22Rv1 (cell line): ENCODE measurements around the gene CAMKMT.

Source experiments
- ZFX ChIP-seq: fragments of 450-650 bp; IDR thresholded peaks from 2 replicates; pipeline ENCODE4 v1.6.1; 2017; ENCODE audit warnings: antibody characterized with exemption, borderline replicate concordance
- TF ChIP-seq, protein P1 (sequence below): fragments of 450-650 bp; IDR thresholded peaks from 2 replicates; pipeline ENCODE4 v1.5.1; 2017; ENCODE audit warnings: mild to moderate bottlenecking

DNA sequence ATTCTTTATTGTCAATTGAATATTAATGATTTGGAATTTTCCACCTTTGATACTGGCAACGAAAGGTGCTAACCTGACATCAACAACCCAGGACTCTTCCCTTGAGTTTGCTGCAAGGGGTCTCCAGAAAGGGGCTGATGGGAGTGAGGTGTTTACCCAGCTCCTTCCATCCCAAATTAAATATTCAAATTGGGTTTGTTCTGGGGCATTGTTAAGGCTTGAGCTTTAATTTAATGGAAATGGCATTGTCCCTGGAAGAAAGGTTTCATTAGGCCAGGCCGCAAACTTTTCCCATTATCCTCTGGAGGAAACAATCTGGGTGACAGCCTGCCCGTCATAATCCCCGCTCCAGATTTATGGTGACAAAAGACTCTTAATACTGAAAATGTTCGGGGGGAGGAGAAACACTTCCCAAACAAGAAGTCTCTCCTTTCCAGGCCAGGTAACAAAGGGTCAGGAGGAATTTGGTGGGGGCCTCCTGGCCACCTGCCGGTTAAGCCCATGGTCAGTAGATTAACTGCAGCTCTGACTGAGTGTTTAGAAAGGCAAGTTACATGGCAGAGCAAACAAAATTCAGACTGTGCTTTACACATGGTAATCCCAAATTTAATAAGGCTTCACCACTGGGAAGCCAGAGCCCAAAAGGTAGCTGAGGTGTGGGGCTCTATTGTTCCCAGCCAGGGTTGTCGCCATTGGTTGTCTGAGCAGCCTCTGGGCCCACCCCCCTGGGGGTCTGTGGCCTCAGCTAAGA lies 428.4 kb downstream of the CAMKMT start:
- TF ChIP-seq, protein P1, sequence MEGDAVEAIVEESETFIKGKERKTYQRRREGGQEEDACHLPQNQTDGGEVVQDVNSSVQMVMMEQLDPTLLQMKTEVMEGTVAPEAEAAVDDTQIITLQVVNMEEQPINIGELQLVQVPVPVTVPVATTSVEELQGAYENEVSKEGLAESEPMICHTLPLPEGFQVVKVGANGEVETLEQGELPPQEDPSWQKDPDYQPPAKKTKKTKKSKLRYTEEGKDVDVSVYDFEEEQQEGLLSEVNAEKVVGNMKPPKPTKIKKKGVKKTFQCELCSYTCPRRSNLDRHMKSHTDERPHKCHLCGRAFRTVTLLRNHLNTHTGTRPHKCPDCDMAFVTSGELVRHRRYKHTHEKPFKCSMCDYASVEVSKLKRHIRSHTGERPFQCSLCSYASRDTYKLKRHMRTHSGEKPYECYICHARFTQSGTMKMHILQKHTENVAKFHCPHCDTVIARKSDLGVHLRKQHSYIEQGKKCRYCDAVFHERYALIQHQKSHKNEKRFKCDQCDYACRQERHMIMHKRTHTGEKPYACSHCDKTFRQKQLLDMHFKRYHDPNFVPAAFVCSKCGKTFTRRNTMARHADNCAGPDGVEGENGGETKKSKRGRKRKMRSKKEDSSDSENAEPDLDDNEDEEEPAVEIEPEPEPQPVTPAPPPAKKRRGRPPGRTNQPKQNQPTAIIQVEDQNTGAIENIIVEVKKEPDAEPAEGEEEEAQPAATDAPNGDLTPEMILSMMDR: no peak
- no peak for TF ChIP-seq ZFX
